Activated T-cell treated with anti-CD3 and anti-CD28 coated beads for 24 hours (primary cell): ENCODE measurements around the gene GHRHR.

ENCODE experiments used
- DNase-seq: peaks from one replicate; pipeline ENCODE4 v3.0.0-alpha.2; 2020; ENCODE audit warnings: low read depth

GHRHR gene

DNA sequence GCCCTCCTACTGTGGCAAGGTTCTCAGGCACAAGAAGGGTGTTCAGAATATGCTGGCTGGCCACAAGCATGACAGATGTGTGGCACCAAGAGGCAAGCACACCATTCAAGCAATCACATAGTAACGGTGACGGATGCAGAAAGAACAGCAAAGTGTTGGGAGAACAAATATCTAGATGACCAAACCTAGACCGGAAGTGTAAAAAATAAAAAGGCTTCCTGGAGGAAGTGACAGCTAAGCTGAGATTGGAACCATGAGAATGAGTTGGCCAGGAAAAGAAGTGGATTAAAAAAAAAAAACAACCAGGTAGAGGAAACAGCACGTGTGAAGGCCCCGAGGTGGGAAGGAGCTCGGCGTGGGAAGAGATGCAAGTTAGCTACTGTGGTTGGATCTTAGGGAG is 22.0 kb downstream of the GHRHR start:
- DNase-seq: no peak

DNA sequence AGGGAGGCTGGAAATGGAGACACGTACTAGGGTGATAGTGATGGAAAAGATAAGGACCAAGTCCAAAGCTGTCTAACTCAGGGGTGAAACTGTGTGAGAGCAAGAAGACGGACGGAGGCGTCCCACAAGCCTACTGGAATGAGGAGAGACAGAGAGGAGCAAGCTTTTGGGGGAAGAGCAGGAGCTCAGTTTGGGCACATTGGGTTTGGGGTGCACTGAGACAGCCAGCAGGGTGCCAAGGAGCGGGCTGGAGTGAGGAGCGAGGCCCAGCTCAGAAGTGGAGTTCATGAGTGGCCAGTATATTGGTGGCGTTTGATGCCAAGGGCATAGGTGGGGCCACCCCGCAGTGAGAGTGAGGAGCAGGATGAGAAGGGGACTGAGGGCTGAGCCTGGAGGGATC is 22.6 kb downstream of the GHRHR start:
- no peak for DNase-seq

DNA sequence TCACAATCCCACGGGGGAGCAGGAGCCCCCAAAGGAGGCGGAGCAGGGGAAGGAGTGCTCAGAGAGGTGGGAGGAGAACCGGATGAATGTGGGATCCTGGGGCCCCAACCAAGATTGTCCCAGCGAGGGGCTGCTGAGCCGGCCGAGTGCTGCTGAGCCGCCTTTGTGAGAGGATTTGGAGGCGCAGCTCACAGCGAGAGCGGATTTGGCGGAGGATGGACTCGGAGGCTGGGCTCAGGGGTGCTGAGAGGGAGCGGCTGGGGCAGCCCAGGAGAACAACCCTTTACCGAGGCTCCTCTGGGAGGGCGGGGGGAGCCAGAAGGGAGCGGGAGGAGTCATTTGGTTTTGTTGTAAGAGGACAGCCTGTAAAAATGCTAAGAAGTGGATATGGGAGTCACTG is 23.0 kb downstream of the GHRHR start:
- DNase-seq: no peak

DNA sequence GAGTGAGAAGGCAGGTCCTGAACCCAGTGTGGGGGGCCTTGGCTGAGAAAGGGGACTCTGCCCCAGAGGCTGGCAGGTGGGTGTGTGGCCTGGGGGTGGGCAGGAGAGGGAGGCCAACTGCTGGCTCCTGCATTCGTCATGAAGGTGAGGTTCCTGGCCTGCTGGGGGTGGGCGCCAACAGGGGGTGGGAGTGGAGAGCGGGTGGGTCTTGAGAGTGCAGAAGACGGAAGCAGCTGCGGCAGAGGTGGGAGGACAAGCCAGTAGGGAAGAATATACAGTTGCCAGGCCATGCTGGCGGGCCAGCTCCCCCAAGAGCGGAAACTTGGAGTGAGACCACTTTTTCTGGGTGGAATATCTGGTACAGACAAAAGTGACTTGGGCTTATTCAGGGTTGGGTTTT is 23.4 kb downstream of the GHRHR start:
- DNase-seq: no peak

DNA sequence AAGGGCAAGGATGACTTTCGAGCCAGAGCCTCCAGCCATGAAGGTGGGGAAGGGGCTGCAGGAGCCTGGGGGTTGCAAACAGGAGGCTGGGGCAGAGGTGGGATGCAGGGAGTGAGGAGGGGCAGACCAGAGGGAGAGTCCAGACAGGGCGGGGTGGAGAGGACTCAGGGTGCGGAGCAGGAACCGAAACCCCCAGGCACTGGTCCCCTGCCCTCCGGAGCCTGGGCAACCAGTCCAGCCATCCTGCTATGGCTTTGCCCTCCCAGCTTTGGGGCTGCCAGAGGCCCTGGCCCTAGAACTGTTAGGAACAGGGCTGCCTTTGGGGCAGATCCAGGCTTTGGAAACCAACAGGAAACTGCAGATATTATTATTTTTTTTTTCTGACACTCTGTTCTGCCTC is 24.2 kb downstream of the GHRHR start:
- DNase-seq: no peak

DNA sequence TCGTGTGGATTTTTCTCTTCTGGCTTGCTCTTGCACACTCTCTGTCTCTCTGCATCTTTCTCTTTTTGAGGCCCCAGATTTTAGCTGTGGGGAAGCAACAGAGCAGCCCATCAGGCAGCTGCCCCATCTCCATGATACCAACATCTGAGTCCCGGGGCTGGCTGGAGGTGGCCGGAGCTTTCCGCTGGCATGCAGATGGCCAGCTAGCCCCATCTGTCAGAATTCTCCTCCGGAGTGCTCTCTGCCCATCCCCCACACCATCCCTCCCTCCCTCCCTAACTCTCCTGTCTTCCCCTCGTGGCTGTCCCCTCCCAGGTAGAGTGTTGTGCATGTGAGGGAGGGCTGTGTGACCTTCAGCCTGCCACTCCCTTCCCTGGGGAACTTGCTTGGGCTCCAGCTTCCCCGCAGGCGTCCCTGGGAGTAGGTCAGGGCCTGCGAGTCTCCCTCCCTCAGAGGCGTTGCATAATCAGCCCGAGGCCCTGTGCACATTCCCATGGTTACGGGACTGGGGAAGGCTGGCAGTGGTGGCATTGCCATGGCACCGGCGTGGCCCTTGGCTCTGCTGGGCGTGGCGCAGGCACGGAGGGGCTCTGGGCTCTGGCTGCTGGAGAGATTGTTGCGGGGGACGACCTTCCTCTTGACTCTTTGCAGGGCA is 24.7 kb downstream of the GHRHR start:
- DNase-seq: no peak

DNA sequence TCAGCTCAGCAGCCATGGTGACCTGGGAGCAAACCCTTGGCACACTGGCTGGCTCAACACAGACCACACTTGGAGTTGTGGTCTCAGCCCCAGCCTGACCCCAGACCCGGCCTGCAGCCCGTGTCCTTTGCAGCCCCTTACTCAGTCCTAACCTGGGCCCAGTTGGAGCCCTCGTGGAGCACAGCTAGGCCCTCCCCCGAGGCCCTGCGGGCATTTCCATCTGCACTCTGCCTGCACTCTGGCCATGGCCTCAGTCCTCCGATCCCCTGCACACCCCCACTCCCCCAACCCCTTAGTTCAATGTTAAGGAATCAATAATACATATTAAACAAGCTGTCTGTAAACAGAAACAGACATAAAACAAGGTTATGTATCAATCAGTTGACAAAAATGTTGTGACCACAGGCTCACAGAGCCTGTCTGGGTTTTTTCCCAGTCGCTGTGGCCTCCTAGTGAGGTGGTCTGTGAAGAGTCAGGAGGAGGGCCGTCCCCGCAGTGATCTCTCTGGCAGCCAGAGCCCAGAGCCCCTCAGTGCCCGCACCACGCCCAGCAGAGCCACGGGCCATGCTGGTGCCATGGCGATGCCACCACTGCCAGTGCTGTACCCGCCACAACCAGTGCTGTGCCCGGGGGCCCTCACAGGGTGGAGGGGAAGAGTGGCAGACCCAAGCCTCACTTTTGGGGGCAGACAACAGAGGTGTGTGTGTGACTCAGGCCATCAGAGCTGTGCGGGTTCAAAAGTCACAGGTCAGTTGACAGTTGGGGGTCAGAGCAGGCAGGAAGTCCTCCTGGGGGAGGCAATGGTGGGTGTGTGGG is 25.5 kb downstream of the GHRHR start:
- no peak for DNase-seq

DNA sequence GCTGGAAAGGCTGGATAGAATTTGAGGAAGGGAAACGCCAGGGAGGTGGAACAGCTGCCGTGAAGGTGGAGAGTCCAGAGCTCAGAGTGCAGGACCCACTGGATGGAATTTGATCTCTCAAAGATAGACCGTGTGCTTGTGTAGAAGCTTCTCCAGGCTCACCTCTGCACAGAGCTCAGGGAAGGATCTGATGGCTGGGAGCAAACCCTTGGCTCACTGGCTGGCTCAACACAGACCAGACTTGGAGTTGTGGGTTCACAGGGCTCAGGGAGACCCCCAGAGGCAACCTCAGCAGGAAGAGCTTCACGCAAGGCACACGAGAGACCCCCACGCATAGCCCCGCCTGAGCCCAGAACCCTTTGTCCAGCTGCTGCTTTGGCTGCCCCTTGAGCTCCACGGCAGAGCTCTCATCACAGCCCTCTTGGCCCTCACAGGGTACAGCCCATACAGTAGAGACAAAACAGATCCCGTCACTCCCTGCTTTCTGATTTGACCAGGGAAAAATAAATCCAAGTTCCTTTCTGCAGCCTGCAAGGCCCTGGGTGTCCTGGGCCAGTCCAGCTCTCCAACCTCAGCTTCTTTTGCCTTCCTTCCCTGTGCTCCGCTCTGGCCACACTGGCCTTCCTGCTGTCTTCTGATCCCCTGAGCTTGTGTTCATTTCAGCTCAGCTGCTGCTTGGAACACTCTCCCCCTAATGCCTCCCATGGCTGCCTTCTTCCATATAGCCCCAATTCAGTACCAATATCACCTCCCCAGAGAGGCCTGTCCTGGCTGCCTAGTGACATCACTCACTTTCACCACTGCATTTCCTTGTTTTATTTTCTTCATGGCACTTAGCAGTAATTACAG is 26.3 kb downstream of the GHRHR start:
- DNase-seq: no peak

DNA sequence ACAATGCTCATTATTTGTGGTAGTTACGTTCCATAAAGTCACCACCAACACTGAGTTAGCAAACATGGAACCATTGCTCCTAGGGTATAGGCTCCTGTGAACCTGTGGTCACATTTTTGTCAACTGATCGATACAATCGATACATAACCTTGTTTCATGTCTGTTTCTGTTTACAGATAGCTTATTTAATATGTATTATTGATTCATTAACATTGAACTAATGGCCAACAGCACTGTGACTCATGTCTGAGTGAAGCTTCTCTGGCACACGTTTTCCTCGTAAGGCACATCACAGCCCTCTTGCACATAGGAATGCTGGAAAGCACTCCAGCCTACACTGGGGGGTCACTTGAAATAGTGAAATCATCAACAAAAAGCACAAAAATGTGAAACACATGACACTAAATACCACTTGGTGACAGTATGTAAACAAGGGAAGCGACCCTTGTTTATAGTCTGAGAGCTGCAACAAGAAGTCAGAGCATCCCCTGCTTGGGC is 27.0 kb downstream of the GHRHR start:
- DNase-seq: no peak

DNA sequence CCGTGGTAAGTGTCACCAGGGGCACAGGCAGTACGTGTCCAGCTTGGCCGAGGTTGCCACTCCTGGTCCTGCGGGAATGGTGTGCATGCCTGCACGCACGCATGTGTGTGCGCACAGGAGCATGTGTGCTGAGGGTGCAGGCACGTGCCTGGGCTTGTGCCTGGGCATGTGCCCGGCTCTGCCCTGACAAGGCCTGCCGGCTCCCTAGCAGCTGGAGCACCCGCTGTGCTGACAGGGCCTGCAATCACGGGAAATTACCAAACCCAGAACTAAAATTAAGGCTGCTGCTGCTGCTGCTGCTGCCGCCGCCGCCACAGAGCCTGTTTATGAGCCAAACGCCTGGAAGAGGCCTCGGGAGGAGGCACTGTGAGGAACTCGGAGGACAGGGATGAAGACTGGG is 28.7 kb downstream of the GHRHR start:
- no peak for DNase-seq

DNA sequence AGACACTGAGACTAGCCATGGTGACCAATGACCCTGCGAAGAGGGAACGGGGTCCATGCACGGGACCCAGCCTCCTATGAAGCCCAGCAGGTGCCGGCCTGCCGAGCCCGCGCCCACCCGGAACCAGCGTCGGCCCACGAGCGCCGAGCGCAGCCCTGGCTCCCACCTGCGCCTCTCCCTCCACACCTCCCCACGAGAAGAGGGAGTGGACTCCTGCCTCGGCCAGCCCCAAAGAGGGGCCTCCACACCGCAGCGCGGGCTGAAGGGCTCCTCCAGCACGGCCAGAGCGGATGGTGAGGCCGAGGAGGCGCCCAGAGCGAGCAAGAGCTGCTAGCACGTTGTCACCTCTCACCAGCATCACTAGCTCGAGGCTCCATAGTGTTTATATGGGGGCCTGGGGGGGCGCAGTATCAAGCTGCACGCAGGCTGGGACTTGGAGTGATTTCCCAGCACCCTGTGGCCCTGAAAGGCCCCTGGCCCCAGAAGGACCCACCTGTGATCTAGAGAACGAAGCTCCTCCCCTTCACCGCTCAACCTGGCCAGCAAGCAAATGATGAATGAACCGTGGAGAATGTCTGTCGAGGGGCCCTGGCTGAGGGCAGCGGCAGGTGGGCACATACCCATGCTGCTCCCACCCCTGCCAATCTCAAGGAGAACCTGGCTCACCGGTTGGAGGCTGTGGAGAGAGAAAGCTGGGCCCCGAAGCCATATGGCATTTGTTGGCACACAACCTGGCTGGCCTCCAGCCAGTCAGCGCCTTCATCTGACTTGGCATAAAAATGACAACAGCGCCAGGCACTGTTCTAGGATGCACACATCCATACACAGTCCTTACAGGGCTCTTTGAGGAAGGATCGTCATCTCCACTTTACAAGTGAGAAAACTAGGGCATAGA is 30.7 kb downstream of the GHRHR start:
- no peak for DNase-seq

DNA sequence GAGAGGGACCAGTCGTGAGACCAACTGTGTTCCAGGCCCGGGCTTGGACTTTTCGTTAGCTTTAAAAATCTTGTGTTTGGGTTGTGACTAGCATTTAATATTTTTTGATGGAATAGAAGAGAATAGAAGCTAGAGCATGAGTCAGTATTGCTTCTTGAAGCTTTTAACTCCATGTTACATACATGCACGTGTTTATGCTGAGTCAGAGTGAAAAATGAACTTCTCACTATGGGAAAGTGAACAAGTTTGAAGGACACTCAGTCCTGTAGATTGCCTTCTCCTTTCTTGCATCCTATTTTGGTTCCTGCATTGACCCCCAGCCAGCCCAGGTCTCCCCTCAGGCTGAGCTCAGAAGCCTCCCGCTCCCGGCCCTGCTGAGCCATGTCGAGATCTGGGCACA is 31.8 kb downstream of the GHRHR start:
- DNase-seq: no peak

DNA sequence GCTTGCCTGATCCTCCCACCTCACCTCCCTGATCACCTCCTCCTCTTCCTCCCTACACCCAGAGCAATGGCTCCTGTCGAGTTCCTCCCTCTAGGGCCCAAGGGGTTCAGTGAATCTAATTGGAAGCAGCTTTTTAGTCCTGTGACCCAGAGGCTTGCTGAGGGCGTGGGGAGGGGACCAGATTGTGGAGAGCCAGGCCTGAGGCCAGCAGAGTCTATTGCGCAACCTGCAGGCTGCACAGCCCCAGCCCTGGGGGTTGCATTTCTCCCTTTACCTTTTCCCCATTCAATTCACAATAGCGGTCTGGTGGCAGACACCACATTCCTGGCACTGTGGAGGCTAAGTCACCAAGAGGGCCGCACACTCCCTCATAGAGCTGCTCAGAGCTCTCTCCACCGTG is 32.5 kb downstream of the GHRHR start:
- DNase-seq: no peak

DNA sequence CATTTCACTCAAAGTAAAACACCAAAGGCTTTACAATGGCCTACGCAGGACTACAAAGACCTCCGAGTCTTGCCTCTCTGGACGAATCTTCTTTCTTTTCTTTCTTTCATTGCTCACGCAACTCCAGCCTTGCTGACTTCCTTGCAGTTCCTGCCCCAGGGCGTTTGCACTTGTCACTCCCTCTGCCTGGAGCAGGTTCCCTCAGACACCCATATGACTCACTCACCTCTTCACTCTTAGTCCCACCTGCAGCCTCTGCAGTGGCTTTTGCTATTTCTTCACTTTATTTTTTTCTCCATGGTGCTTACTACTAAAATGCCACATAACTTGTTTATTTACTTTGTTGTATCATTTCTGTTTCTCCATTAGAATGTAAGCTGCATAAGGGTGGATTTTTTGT is 33.1 kb downstream of the GHRHR start:
- DNase-seq: no peak

DNA sequence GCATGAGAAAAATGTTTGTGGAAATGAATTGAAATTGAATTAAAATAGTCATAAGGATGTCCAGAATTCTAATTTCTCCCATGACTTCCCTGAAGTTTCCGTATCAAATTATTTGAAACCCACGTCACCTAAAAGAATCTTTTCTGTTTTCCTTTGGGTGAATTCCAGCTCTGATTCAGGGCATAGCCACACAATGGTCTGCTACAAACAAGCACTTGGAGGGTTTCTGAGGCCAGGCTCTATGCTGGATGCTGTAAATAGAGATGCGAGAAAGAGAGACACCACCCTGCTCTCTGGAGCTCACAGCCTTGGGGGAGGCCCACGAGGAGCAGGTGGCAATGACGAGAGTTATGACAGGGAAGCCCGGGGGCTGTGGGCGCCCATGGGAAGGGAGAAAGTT is 33.6 kb downstream of the GHRHR start:
- no peak for DNase-seq

DNA sequence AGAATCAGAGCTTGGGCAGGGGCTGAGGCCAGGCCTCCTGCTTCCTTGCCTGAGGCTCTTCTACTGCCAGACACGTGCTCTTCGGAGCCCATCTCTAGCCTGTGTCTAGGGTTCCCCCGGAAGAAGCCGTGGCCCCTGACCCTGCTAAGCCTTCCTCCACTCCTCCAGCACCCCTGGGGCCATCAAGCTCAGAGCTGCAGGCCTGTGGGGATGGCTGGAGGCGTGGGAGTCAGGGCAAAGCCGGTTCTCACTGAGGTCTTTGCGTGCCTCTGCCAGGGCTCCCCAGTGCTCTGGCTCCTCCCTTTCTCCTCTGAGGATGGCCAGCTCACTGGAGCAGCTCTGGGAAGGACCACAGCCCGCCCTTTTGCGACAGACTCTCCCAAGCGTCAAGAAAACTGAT is 34.4 kb downstream of the GHRHR start:
- no peak for DNase-seq

DNA sequence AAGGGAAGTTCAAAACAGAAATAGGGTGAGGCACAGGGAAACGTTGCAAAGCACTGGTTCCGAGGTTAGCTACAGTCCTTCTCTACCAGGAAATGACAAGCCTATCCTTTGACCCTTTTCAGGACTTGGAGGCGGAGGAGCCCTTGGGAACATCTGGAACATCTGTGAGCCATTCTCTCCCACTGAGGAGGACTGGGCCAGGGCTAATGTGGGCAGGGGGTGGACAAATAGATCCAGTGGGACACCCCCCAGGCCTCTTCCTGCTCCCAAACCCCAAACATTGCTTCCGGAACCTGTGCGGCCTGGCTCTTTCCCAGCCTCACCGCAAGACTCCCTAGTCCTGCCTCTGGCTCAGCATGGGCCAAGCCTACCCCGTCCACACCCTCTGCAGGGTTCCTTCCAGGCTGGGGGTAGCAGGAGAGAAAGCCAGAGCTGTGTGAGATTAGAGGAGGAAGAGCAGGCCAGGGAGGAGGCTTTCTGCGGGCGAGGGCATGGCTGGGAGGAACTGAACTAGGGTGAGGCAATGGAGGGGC is 36.5 kb downstream of the GHRHR start:
- DNase-seq: no peak

DNA sequence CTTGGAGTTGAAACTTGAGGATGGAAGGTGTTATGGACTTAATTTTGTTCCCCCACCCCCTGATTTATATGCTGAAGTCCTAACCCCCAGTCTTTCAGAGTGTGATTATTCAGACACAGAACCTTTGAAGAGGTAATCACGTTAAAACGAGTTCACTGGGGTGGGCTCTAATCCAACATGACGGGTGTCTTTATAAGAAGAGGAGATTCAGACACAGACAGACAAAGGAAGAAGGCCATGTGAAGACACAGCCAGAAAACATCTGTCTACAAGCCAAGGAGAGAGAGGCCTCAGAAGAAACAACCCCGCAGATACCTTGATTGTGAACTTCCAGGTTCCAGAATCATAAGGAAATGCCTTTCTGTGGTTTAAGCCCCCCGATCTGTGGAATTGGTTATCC is 37.0 kb downstream of the GHRHR start:
- no peak for DNase-seq

DNA sequence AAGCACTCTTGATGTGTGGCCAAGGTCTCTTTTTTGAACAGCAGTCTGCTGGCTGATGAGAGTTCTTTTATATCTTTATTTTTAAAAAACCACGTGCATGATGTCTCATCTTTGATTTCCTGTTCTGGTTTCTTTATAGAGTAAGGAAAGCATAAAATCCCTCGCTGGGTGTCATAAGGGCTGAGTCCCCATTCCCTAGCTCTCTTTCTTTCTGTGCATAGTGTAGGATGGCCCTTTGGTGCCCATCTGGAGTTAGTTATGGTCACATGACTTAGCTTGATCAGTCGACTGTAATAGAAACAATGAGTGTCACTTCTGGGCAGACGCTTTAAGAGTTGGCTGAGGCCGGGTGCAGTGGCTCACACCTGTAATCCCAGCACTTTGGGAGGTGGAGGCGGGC is 38.5 kb downstream of the GHRHR start:
- no peak for DNase-seq

DNA sequence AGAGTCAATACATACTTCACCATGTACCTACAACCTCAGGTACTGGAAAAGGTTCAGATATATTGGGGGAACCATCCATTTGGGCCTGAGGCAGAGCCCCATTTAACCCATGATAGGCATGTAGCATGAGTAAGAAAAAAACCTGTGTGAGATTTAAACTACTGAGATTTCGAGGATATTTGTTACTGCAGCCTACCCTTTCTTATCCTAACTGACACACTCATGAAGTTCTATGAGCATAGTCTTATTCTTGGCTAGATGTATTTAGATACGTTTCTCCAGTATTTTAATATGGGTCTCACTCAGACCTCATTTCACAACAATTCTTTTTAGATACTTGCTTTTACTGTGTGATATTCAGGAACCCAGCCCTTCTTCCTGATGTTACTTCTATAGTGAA is 39.3 kb downstream of the GHRHR start:
- DNase-seq: no peak

DNA sequence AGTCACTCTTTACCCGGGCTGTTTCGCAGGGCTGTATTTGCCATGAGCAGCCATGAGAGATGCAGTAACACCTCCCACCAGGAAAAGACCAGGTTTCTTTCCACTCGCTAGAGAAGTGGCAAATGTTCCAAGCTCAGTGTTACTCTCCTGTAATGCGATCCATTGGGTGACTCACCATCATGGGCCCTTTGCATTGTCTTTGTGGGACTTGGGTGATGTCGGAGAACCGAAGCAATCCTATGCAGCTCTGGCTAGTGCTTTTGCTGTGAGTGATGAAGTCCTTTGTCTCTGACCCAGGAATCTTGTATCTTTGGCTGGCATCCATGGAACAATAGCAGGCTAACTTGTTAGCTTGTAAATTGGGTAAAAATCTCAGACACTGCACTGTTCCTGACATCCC is 40.0 kb downstream of the GHRHR start:
- no peak for DNase-seq

DNA sequence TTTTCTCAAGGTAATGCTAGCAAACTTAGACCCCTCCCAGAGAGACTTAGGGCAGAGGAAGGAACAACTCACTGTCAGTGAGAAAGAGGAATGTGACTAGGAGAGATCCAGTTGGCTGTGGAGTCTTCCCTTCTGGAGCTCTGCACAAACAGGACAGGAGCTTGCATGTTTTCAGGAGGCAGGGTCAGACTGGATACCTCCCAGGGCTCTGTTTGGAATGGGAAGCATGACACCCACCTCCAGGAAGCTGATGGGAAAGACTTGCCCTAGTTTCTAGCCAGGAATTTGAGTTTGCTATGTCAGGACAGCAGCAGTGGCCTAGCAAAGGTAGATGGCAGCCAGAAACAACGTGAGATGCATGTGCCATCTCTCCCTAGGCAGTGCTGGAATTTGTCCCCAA is 40.6 kb downstream of the GHRHR start:
- no peak for DNase-seq
